ENCODE measurements around the gene EXD3. TPM values are rescaled to one million over a fixed set of nuclear protein-coding genes. Genes with fewer than 3 reads are reported as not detected.
A peak's percentile ranks its signal among the peaks of the same experiment; 100 is the strongest.

The EXD3 gene
- total and polyA plus RNA-seq, 2 of the 13 experiments (the other 11 are each of a cell fraction or from before 2014, with no cell fraction given), result 2.7 to 4.8 TPM

GRCh38 chr9:137277329-137278041 is 145.5 kb downstream of the EXD3 start, which contains the start of gene TOR4A (continued):
- TF ChIP-seq PRDM10 (CRISPR knock-in tag; IDR thresholded peaks at IDR 0.05; ENCODE audit: low read depth), result peak; percentile 83; the same call in 1 of the 2 replicates
- 0 out of 2 replicates have a peak, but pooled peaks have one; percentile 23 for TF ChIP-seq ZNF879 (CRISPR knock-in tag; IDR thresholded peaks at IDR 0.05)
- TF ChIP-seq ELF1 (CRISPR knock-in tag; IDR thresholded peaks at IDR 0.05), result peak; percentile 91
- peak; percentile 62 for TF ChIP-seq KMT2B (CRISPR knock-in tag; IDR thresholded peaks at IDR 0.05)
- peak; percentile 89 for TF ChIP-seq ZNF687 (CRISPR knock-in tag; IDR thresholded peaks at IDR 0.05)
- TF ChIP-seq NBN (conservative IDR thresholded peaks at IDR 0.05), result no peak
- 0 out of 2 replicates have a peak, but pooled peaks have one; percentile 34 for TF ChIP-seq ZNF136 (CRISPR knock-in tag; IDR thresholded peaks at IDR 0.05; ENCODE audit: low read depth)
- no peak; the same call in 1 of the 2 replicates for TF ChIP-seq MEIS2 (CRISPR knock-in tag; IDR thresholded peaks at IDR 0.05)
- no peak for TF ChIP-seq ZNF446 (CRISPR knock-in tag; IDR thresholded peaks at IDR 0.05)
- peak in 1 of 2 experiments; percentile 97; a peak in 2 of 4 replicates for TF ChIP-seq KLF16 (CRISPR knock-in tag; IDR thresholded peaks at IDR 0.05)
- no peak for TF ChIP-seq ZBTB21 (CRISPR knock-in tag; IDR thresholded peaks at IDR 0.05)
- TF ChIP-seq PRMT3 (CRISPR knock-in tag; IDR thresholded peaks at IDR 0.05; ENCODE audit: borderline replicate concordance, low read depth), result no peak
- no peak for TF ChIP-seq ZNF432 (CRISPR knock-in tag; IDR thresholded peaks at IDR 0.05; ENCODE audit: borderline replicate concordance)
- peak; percentile 81; the same call in 1 of the 2 replicates for TF ChIP-seq ZNF792 (CRISPR knock-in tag; IDR thresholded peaks at IDR 0.05)
- TF ChIP-seq RNF219 (CRISPR knock-in tag; IDR thresholded peaks at IDR 0.05), result 0 out of 2 replicates have a peak, but pooled peaks have one; percentile 47
- peak; percentile 67; the same call in 1 of the 2 replicates for TF ChIP-seq ZNF674 (CRISPR knock-in tag; IDR thresholded peaks at IDR 0.05; ENCODE audit: low read depth)
- no peak for TF ChIP-seq CENPT (CRISPR knock-in tag; IDR thresholded peaks at IDR 0.05; ENCODE audit: low read depth)
- TF ChIP-seq ZNF644 (CRISPR knock-in tag; IDR thresholded peaks at IDR 0.05; ENCODE audit: low read depth), result no peak
- no peak for TF ChIP-seq DBP (CRISPR knock-in tag; IDR thresholded peaks at IDR 0.05; ENCODE audit: not compliant biosample characterization)
